Measurements from ENCODE around the gene POLR1A.
A peak's percentile ranks its signal among the peaks of the same experiment; 100 is the strongest.

The POLR1A gene

DNA sequence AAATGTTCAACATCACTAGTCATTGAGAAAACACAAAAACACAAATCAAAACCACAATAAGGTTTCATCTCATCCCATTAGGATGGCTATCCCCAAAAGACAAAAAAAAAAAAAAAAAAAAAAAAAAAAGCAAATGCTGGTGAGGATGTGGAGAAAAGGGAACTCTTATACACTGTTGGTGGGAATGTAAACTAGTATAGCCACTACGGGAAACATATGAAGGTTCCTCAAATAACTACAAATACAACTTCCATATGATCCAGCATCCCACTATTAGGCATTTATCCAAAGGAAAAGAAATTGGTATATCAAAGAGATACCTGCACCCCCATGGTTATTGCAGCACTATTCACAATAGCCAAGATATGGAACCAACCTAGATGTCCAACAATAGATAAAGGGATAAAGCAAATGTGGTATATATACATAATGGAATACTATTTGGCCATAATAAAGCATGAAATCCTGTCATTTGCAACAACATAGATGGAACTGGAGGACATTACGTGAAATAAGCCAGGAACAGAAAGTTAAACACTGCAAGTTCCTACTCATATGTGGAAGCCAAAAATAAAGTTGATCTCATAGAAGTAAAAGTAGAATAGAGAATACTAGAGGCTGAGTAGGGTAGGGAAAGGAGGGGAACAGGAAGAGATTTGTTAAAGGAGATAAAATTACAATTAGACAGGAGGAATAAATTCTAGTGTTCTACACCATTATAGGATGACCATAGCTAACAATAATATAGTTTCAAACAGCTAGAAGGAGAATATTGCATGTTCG, 8.4 kb downstream of the POLR1A start:
- Histone ChIP-seq H3K4me1 (ENCODE audit: low read length) (no peaks in the 10 kb centered on the region), H3K4me3 (ENCODE audit: low read length) (no peak overlapping the region), H3K4me2 (ENCODE audit: low read length) (no peak overlapping the region), H3K36me3 (replicated peaks; ENCODE audit: low read depth, low read length) (peaks cover 58% of the 10 kb centered on the region), H3K27me3 (ENCODE audit: low read depth, low read length) (no peaks in the 10 kb centered on the region), H4K20me1 (ENCODE audit: insufficient read depth, low read length) (no peaks in the 10 kb centered on the region), H3K9me3 (ENCODE audit: insufficient read depth, low read length) (no peaks in the 10 kb centered on the region), H3K9ac (ENCODE audit: low read length) (no peak overlapping the region), H3K79me2 (ENCODE audit: low read length) (peaks cover 77% of the 10 kb centered on the region), H3K27ac (ENCODE audit: low read length) (no peak overlapping the region), H2AFZ (ENCODE audit: low read depth, low read length) (no peak overlapping the region)
- TF ChIP-seq, protein P1, sequence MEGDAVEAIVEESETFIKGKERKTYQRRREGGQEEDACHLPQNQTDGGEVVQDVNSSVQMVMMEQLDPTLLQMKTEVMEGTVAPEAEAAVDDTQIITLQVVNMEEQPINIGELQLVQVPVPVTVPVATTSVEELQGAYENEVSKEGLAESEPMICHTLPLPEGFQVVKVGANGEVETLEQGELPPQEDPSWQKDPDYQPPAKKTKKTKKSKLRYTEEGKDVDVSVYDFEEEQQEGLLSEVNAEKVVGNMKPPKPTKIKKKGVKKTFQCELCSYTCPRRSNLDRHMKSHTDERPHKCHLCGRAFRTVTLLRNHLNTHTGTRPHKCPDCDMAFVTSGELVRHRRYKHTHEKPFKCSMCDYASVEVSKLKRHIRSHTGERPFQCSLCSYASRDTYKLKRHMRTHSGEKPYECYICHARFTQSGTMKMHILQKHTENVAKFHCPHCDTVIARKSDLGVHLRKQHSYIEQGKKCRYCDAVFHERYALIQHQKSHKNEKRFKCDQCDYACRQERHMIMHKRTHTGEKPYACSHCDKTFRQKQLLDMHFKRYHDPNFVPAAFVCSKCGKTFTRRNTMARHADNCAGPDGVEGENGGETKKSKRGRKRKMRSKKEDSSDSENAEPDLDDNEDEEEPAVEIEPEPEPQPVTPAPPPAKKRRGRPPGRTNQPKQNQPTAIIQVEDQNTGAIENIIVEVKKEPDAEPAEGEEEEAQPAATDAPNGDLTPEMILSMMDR (IDR thresholded peaks at IDR 0.05; ENCODE audit: low read depth, low read length): no peak
- TF ChIP-seq EZH2phosphoT487 (IDR thresholded peaks at IDR 0.05; ENCODE audit: low read depth): no peak

DNA sequence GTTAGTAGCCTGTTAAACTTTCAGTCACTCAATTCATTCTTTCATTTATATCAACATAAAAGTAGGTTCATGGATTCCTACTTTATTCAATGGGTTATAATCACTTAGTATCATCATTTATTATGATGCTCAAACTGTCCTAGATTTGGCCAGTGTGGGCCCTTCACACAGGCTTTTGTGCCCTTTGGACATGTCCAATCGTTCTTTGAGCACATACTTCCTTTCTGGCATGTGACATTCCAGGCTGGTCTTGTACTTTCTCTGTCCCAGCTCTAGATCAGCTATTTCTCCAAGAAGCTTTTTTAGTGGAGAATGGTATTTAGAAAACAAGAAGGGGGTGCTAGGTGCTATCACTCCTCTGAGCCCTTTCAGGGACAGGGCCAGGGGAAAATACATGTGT, 11.5 kb downstream of the POLR1A start:
- TF ChIP-seq EZH2phosphoT487 (IDR thresholded peaks at IDR 0.05; ENCODE audit: low read depth): no peak
- TF ChIP-seq, protein P1 (IDR thresholded peaks at IDR 0.05; ENCODE audit: low read depth, low read length): no peak
- Histone ChIP-seq H3K36me3 (replicated peaks; ENCODE audit: low read depth, low read length) (peaks cover 51% of the 10 kb centered on the region), H3K9ac (ENCODE audit: low read length) (no peak overlapping the region), H3K9me3 (ENCODE audit: insufficient read depth, low read length) (no peaks in the 10 kb centered on the region), H3K4me3 (ENCODE audit: low read length) (no peak overlapping the region), H4K20me1 (ENCODE audit: insufficient read depth, low read length) (no peaks in the 10 kb centered on the region), H2AFZ (ENCODE audit: low read depth, low read length) (no peak overlapping the region), H3K79me2 (ENCODE audit: low read length) (peaks cover 51% of the 10 kb centered on the region), H3K4me2 (ENCODE audit: low read length) (no peak overlapping the region), H3K27ac (ENCODE audit: low read length) (no peak overlapping the region), H3K27me3 (ENCODE audit: low read depth, low read length) (no peaks in the 10 kb centered on the region), H3K4me1 (ENCODE audit: low read length) (no peaks in the 10 kb centered on the region)

DNA sequence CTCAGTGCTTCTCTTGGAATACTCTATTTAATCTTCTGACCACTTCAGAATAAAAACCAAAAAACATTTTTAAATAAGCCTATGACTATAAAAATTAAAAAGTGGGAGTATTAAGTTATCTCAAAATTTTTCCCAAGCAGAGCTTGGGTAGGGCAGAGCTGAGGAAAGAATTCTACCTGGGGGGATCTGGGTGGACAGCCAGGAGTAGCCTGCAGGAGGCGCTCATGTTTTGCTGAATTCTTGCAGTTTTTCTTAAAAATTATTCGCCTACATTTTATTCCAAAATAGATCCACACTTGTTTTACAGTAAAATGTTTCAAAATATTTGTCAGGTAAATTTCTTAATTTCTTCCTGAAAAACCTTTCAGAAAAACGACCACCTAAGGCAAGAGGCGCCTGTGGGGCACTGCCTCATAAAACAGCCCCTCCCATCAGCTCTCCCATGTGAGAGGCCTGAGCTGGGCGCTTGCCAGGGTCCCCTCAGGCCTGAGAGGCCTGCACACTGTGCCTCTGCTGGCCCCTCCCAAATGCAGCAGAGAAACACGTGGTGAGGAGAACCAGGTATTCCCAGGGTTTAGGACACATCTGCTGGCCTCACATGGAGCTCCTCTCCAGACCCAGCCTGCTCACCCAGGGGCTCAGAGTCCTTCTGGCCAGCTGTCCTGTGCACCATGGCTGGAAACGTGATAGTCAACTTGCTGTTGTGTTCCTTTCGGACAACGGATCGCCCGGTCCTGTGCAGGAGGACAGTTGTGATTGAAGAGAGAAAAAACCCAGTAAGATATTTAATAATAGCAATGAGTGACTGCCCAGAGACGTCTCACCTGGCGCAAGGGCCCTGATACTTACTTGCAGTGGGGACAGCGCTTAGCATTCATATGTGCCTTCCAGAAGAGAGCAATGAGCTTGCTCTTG, 17.5 kb downstream of the POLR1A start:
- no peak overlapping the region for H3K27ac ChIP-seq (ENCODE audit: low read length)
- TF ChIP-seq EZH2phosphoT487 (IDR thresholded peaks at IDR 0.05; ENCODE audit: low read depth): no peak
- TF ChIP-seq, protein P1 (IDR thresholded peaks at IDR 0.05; ENCODE audit: low read depth, low read length): peak; percentile 53
- H3K79me2 ChIP-seq (ENCODE audit: low read length): peaks cover 5% of the 10 kb centered on the region; the same call in 1 of the 2 replicates
- no peak overlapping the region for H3K9ac ChIP-seq (ENCODE audit: low read length)
- H3K4me3 ChIP-seq (ENCODE audit: low read length): no peak overlapping the region
- no peaks in the 10 kb centered on the region for H3K27me3 ChIP-seq (ENCODE audit: low read depth, low read length)
- H3K4me1 ChIP-seq (ENCODE audit: low read length): no peaks in the 10 kb centered on the region
- no peak overlapping the region for H2AFZ ChIP-seq (ENCODE audit: low read depth, low read length)
- no peaks in the 10 kb centered on the region for H4K20me1 ChIP-seq (ENCODE audit: insufficient read depth, low read length)
- no peaks in the 10 kb centered on the region for H3K9me3 ChIP-seq (ENCODE audit: insufficient read depth, low read length)
- no peak overlapping the region for H3K4me2 ChIP-seq (ENCODE audit: low read length)
- peaks cover 46% of the 10 kb centered on the region for H3K36me3 ChIP-seq (replicated peaks; ENCODE audit: low read depth, low read length)

DNA sequence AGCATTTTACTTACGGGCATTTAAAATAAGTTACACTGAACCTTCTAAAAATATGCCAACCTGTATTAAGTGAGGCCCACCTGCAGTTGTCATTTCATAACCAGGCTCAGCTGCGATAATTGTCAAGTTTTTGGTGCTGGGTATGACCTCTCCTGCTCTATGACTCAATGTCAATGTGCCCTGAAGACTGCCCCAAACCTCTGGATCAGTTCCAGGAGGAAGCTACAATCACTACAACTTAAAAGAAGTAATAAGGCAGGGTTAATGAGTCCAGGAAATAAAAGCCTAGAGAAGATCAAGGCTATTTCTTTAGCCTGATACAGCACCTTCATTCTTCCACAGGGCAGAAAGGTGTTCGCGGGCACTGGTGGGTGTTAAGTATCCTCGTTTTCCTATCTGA, 22.9 kb downstream of the POLR1A start:
- TF ChIP-seq, protein P1 (IDR thresholded peaks at IDR 0.05; ENCODE audit: low read depth, low read length): no peak
- TF ChIP-seq EZH2phosphoT487 (IDR thresholded peaks at IDR 0.05; ENCODE audit: low read depth): no peak
- Histone ChIP-seq H3K36me3 (replicated peaks; ENCODE audit: low read depth, low read length) (peaks cover 47% of the 10 kb centered on the region), H3K4me1 (ENCODE audit: low read length) (peaks cover 24% of the 10 kb centered on the region), H3K9me3 (ENCODE audit: insufficient read depth, low read length) (no peaks in the 10 kb centered on the region), H3K4me3 (ENCODE audit: low read length) (no peak overlapping the region), H3K4me2 (ENCODE audit: low read length) (no peak overlapping the region), H3K79me2 (ENCODE audit: low read length) (no peaks in the 10 kb centered on the region; the same call in 1 of the 2 replicates), H3K27me3 (ENCODE audit: low read depth, low read length) (no peaks in the 10 kb centered on the region), H2AFZ (ENCODE audit: low read depth, low read length) (no peak overlapping the region), H4K20me1 (ENCODE audit: insufficient read depth, low read length) (no peaks in the 10 kb centered on the region), H3K27ac (ENCODE audit: low read length) (no peak overlapping the region), H3K9ac (ENCODE audit: low read length) (no peak overlapping the region)
